GM12865 (cell line): Measurements from ENCODE around the gene MCTS1.

Source experiments
- DNase-seq: peaks from one replicate; pipeline ENCODE4 v3.0.0; 2010; ENCODE audit warnings: low read depth
- H3K4me3 ChIP-seq: 2 replicates; pipeline ENCODE4 v1.5.1; 2011; ENCODE audit warnings: mild to moderate bottlenecking, low read depth, low read length, control low read depth
- TF ChIP-seq, protein P1 (sequence below): IDR thresholded peaks from 2 replicates; pipeline ENCODE4 v1.5.1; 2011; ENCODE audit warnings: low read length, control low read depth, low read depth, inconsistent platforms; ENCODE audit not compliant: insufficient read depth; ENCODE audit errors: missing control alignments

The MCTS1 gene

GRCh38 chrX:120660637-120661036 lies 56.7 kb downstream of the MCTS1 start:
- TF ChIP-seq, protein P1, sequence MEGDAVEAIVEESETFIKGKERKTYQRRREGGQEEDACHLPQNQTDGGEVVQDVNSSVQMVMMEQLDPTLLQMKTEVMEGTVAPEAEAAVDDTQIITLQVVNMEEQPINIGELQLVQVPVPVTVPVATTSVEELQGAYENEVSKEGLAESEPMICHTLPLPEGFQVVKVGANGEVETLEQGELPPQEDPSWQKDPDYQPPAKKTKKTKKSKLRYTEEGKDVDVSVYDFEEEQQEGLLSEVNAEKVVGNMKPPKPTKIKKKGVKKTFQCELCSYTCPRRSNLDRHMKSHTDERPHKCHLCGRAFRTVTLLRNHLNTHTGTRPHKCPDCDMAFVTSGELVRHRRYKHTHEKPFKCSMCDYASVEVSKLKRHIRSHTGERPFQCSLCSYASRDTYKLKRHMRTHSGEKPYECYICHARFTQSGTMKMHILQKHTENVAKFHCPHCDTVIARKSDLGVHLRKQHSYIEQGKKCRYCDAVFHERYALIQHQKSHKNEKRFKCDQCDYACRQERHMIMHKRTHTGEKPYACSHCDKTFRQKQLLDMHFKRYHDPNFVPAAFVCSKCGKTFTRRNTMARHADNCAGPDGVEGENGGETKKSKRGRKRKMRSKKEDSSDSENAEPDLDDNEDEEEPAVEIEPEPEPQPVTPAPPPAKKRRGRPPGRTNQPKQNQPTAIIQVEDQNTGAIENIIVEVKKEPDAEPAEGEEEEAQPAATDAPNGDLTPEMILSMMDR, result no peak
- DNase-seq, result no peak
- H3K4me3 ChIP-seq, result no peak overlapping the region
